Panc1 (cell line): Measurements from ENCODE around the gene MTOR. TPM values are rescaled to one million over a fixed set of nuclear protein-coding genes. Genes with fewer than 3 reads are reported as not detected.
"Not testable (repeated sequence)": the region's sequence is repeated elsewhere in the genome, so short reads cannot be mapped to it uniquely, and the experiment has no call there.

Experiments used
- ATAC-seq: fragments of 200-7000 bp; cut with Tn5 transposase; 2 replicates; pipeline ENCODE4 v1.9.1; 2020; ENCODE audit warnings: mild to moderate bottlenecking, moderate library complexity
- BruUV-seq: library from RNA; stranded (reverse); fragments of 400-500 nt; replicated peaks from 2 replicates; lab custom pipeline; 2021; lab: Mats Ljungman, UMichigan
- CTCF ChIA-PET: fragments of 300-600 bp; sonication (Branson Sonifier 250); formaldehyde crosslinking; loops from one replicate; lab custom pipeline; 2022; ENCODE audit warnings: antibody characterized with exemption; lab: Charles Lee
- POLR2A ChIA-PET: fragments of 300-600 bp; sonication (Branson Sonifier 250); formaldehyde crosslinking; loops from one replicate; lab custom pipeline; 2022; ENCODE audit warnings: antibody characterized with exemption; lab: Charles Lee
- DNase-seq: peaks from one replicate; pipeline ENCODE4 v3.0.0-alpha.2; 2010; ENCODE audit warnings: low read depth, low spot score
- H3K27ac ChIP-seq: 2 replicates; pipeline ENCODE4 v1.5.1; 2011; ENCODE audit warnings: mild to moderate bottlenecking, low read length, inconsistent platforms
- H3K27me3 ChIP-seq: fragments of 200-500 bp; sonication (Bioruptor generic); 2 replicates; pipeline ENCODE4 v1.6.0; 2014; ENCODE audit warnings: low read length, inconsistent platforms; ENCODE audit not compliant: control insufficient read depth, insufficient read depth
- H3K36me3 ChIP-seq: fragments of 200-500 bp; sonication (Bioruptor generic); 2 replicates; pipeline ENCODE4 v1.5.1; 2014; ENCODE audit warnings: inconsistent platforms, mild to moderate bottlenecking, low read length, moderate library complexity; ENCODE audit not compliant: control insufficient read depth, insufficient read depth
- H3K4me1 ChIP-seq: 2 replicates; pipeline ENCODE4 v1.5.1; 2011; ENCODE audit warnings: inconsistent platforms, mild to moderate bottlenecking, low read length, moderate library complexity; ENCODE audit not compliant: control insufficient read depth, insufficient read depth
- H3K4me3 ChIP-seq, 2 experiments: 2 replicates each; pipeline ENCODE4 v1.5.1; 2011 to 2012; ENCODE audit warnings: low read depth in 2 of 2, low read length in 2 of 2, mild to moderate bottlenecking in 2 of 2, inconsistent platforms in 1 of 2, moderate library complexity in 1 of 2
- H3K9me3 ChIP-seq: fragments of 200-500 bp; sonication (Bioruptor generic); 2 replicates; pipeline ENCODE4 v1.5.1; 2014; ENCODE audit warnings: low read depth, mild to moderate bottlenecking, inconsistent platforms, low read length, moderate library complexity; ENCODE audit not compliant: control insufficient read depth, insufficient read depth
- POLR2AphosphoS5 ChIP-seq: IDR thresholded peaks from 2 replicates; pipeline ENCODE4 v1.6.1; 2012; ENCODE audit warnings: mild to moderate bottlenecking, low read depth, low read length, moderate library complexity
- SIN3A ChIP-seq: IDR thresholded peaks from 2 replicates; pipeline ENCODE4 v1.6.1; 2012; ENCODE audit warnings: low read depth, mild to moderate bottlenecking, low read length, moderate library complexity, borderline replicate concordance; ENCODE audit not compliant: insufficient read depth
- TCF7L2 ChIP-seq: IDR thresholded peaks from 2 replicates; pipeline ENCODE4 v1.6.1; 2011; ENCODE audit warnings: mild to moderate bottlenecking, low read depth, low read length, inconsistent platforms
- in situ Hi-C: cut with HindIII; loops from 2 replicates; pipeline ENCODE4 v1.10.0; 2016; ENCODE audit warnings: low sequenced_read_pairs, low pct_unique_long_range_greater_than_20kb
- intact Hi-C: fragments of 100-400 bp; cut with micrococcal nuclease; formaldehyde crosslinking; loops from one replicate; pipeline ENCODE4 v1.10.0; 2022; ENCODE audit not compliant: unreplicated experiment
- total RNA-seq: library from RNA; stranded (reverse); gene quantifications from one replicate; pipeline ENCODE4 v1.2.1, GENCODE V29; 2021; ENCODE audit not compliant: unreplicated experiment
- TF ChIP-seq, protein P1 (sequence below): fragments of 450-650 bp; IDR thresholded peaks from 2 replicates; pipeline ENCODE4 v1.5.1; 2017; ENCODE audit warnings: mild to moderate bottlenecking
- TF ChIP-seq, protein P2 (sequence below), 2 experiments: IDR thresholded peaks; 2 replicates each; pipeline ENCODE4 v1.6.1; 2011 to 2012; ENCODE audit warnings: low read depth in 2 of 2, control low read depth in 1 of 2, low read length in 1 of 2, mild to moderate bottlenecking in 1 of 2, moderate library complexity in 1 of 2; ENCODE audit not compliant: insufficient read depth in 1 of 2

Gene MTOR
- total RNA-seq, 1 experiment from 2014 or later: 71.2 TPM

DNA sequence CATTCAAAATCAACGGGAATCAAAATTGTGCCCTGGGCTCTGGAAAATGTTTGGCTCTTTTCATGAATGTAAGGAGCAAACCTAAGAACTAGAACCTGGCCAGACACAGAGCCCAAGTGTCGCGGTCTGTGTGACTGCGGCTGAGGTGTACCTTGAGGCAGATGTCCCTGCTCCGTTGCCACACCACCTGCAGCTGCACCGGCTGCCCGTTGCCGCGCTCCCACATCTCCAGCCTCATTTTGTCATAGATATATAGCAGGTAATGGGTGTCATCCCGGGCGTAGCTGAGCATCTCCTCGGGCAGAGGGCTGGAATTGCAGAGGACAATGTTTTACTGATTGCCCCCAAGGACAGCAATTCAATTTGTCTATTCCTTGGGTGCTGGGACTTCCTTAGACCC, 181.4 kb downstream of the MTOR start:
- DNase-seq (no peak), ATAC-seq (no peak)
- in situ Hi-C loops (no loop called here), intact Hi-C loops (no loop called here)
- H3K4me1 ChIP-seq: no peaks in the 10 kb centered on the region
- H3K9me3 ChIP-seq: no peaks in the 10 kb centered on the region
- BruUV-seq: no TSS peak
- CTCF ChIA-PET: no interaction called here
- POLR2A ChIA-PET: interaction anchor here (0.6 kb wide), 1 partner anchor 12 kb away, joined by 8 read pairs; no protein-coding TSS in a partner anchor
- no peaks in the 10 kb centered on the region for H3K27me3 ChIP-seq
- H3K27ac ChIP-seq: no peak overlapping the region
- H3K36me3 ChIP-seq: peaks cover 18% of the 10 kb centered on the region
- H3K4me3 ChIP-seq: no peak overlapping the region
- no peak for TF ChIP-seq POLR2AphosphoS5
- TF ChIP-seq, protein P1, sequence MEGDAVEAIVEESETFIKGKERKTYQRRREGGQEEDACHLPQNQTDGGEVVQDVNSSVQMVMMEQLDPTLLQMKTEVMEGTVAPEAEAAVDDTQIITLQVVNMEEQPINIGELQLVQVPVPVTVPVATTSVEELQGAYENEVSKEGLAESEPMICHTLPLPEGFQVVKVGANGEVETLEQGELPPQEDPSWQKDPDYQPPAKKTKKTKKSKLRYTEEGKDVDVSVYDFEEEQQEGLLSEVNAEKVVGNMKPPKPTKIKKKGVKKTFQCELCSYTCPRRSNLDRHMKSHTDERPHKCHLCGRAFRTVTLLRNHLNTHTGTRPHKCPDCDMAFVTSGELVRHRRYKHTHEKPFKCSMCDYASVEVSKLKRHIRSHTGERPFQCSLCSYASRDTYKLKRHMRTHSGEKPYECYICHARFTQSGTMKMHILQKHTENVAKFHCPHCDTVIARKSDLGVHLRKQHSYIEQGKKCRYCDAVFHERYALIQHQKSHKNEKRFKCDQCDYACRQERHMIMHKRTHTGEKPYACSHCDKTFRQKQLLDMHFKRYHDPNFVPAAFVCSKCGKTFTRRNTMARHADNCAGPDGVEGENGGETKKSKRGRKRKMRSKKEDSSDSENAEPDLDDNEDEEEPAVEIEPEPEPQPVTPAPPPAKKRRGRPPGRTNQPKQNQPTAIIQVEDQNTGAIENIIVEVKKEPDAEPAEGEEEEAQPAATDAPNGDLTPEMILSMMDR: no peak
- TF ChIP-seq SIN3A: no peak
- TF ChIP-seq, protein P2, sequence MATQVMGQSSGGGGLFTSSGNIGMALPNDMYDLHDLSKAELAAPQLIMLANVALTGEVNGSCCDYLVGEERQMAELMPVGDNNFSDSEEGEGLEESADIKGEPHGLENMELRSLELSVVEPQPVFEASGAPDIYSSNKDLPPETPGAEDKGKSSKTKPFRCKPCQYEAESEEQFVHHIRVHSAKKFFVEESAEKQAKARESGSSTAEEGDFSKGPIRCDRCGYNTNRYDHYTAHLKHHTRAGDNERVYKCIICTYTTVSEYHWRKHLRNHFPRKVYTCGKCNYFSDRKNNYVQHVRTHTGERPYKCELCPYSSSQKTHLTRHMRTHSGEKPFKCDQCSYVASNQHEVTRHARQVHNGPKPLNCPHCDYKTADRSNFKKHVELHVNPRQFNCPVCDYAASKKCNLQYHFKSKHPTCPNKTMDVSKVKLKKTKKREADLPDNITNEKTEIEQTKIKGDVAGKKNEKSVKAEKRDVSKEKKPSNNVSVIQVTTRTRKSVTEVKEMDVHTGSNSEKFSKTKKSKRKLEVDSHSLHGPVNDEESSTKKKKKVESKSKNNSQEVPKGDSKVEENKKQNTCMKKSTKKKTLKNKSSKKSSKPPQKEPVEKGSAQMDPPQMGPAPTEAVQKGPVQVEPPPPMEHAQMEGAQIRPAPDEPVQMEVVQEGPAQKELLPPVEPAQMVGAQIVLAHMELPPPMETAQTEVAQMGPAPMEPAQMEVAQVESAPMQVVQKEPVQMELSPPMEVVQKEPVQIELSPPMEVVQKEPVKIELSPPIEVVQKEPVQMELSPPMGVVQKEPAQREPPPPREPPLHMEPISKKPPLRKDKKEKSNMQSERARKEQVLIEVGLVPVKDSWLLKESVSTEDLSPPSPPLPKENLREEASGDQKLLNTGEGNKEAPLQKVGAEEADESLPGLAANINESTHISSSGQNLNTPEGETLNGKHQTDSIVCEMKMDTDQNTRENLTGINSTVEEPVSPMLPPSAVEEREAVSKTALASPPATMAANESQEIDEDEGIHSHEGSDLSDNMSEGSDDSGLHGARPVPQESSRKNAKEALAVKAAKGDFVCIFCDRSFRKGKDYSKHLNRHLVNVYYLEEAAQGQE (IDR thresholded peaks at IDR 0.05; ENCODE audit: insufficient read depth in 1 of 2, low read depth in 2 of 2, low read length in 1 of 2): no peak
- no peak for TF ChIP-seq TCF7L2

DNA sequence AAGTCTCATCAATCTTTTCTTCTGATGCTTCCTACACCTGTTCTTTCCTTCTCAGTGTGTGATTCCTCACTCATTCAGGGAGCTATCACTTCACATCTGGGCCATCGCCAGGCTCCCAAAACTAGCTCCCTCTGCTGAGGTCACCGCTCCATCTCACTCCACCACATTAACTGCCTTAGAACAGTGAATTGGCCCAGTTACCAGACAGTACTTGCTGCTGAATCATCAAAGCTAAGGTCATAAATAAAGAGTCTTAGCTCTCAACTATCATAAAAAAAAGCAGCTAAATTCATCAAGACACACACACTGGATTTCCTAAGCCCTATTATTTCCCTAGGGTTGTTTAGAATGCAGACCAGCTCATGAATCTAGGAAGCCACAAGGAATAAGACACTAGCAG, 183.7 kb downstream of the MTOR start:
- ChIA-PET CTCF (no interaction called here), POLR2A (no interaction called here)
- Histone ChIP-seq H3K36me3 (peaks cover 25% of the 10 kb centered on the region), H3K27ac (no peak overlapping the region), H3K9me3 (no peaks in the 10 kb centered on the region), H3K27me3 (no peaks in the 10 kb centered on the region), H3K4me1 (no peaks in the 10 kb centered on the region), H3K4me3 (no peak overlapping the region)
- no TSS peak for BruUV-seq
- ATAC-seq (no peak), DNase-seq (no peak)
- TF ChIP-seq POLR2AphosphoS5: no peak
- TF ChIP-seq TCF7L2: no peak
- TF ChIP-seq, protein P1: no peak
- TF ChIP-seq, protein P2 (IDR thresholded peaks at IDR 0.05; ENCODE audit: insufficient read depth in 1 of 2, low read depth in 2 of 2, low read length in 1 of 2): no peak
- no peak for TF ChIP-seq SIN3A
- in situ Hi-C loops (no loop called here), intact Hi-C loops (no loop called here)

DNA sequence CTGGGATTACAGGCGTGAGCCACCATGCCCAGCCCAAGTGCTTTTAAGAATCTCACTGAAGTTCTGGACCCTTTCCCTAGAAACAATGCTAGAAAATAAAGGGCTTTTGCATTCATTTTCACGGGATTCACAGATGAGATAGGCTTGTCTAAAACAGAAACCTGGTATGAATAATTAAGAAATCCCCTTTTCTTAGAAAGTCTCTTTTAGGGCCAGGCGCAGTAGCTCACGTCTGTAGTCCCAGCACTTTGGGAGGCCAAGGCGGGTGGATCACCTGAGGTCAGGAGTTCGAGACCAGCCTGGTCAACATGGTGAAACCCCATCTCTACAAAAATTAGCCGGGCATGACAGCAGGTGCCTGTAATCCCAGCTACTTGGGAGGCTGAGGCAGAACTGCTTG, 189.0 kb downstream of the MTOR start:
- in situ Hi-C loops, CTCF ChIA-PET, DNase-seq, H3K4me1 ChIP-seq, H3K4me3 ChIP-seq, POLR2A ChIA-PET, intact Hi-C loops, BruUV-seq, H3K27me3 ChIP-seq, ATAC-seq, H3K9me3 ChIP-seq, H3K27ac ChIP-seq: not testable (repeated sequence)
- peaks cover 15% of the 10 kb centered on the region for H3K36me3 ChIP-seq
